Heart left ventricle (tissue), 16 donors: Measurements from ENCODE around the gene GAL3ST2. TPM values are rescaled to one million over a fixed set of nuclear protein-coding genes. Genes with fewer than 3 reads are reported as not detected.

ENCODE experiments used
- ATAC-seq, 4 donors: fragments of 200-7000 bp; cut with Tn5 transposase; one replicate each; pipeline ENCODE4 v1.9.1; 2020 to 2022; ENCODE audit warnings: moderate library complexity in 4 of 4, mild to moderate bottlenecking in 3 of 4, moderate number of reproducible peaks in 1 of 4
- DNase-seq, 5 donors: peaks; one replicate each; pipeline ENCODE4 v3.0.0-alpha.2; 2020
- H3K27ac ChIP-seq, 12 donors: fragments of 200-600 bp; sonication (generic) in 4 of 12; one replicate each; pipeline versions ENCODE4 v1.5.0 to v1.8.0; 2016 to 2022; ENCODE audit warnings: mild to moderate bottlenecking in 2 of 12
- H3K27me3 ChIP-seq, 9 donors: fragments of 200-600 bp; sonication (generic) in 2 of 9; one replicate each; pipeline versions ENCODE4 v1.5.1 to v1.8.0; 2016 to 2022; ENCODE audit warnings: mild to moderate bottlenecking in 3 of 9
- H3K36me3 ChIP-seq, 9 donors: fragments of 200-600 bp; sonication (generic) in 2 of 9; one replicate each; pipeline versions ENCODE4 v1.5.0 to v1.8.0; 2018 to 2022; ENCODE audit warnings: mild to moderate bottlenecking in 2 of 9
- H3K4me1 ChIP-seq, 12 donors: fragments of 200-600 bp; sonication (generic) in 4 of 12; one replicate each; pipeline versions ENCODE4 v1.5.0 to v1.8.0; 2016 to 2022; ENCODE audit warnings: mild to moderate bottlenecking in 3 of 12
- H3K4me3 ChIP-seq, 12 donors: fragments of 200-600 bp; sonication (generic) in 4 of 12; one replicate each; pipeline versions ENCODE4 v1.5.0 to v1.8.0; 2017 to 2022; ENCODE audit warnings: mild to moderate bottlenecking in 9 of 12, moderate library complexity in 4 of 12
- H3K9me3 ChIP-seq, 12 donors: fragments of 200-600 bp; sonication (generic) in 4 of 12; one replicate each; pipeline versions ENCODE4 v1.5.0 to v1.8.0; 2016 to 2022; ENCODE audit warnings: mild to moderate bottlenecking in 1 of 12
- POLR2A ChIP-seq, 2 donors: fragments of 450-650 bp; IDR thresholded peaks; one replicate each; pipeline ENCODE4 v1.6.1; 2017; ENCODE audit warnings: antibody characterized with exemption in 2 of 2, mild to moderate bottlenecking in 2 of 2, moderate library complexity in 2 of 2
- WGBS, 4 donors: extraction: QIAGEN DNeasy Blood & Tissue Kit in 2 of 4; methylation state at CpG; one replicate each; pipeline versions ENCODE4 v1.1.5 to v1.1.7; 2013 to 2018; 5-methylcytosine and 5-hydroxymethylcytosine counted together
- intact Hi-C, 10 donors: fragments of 100-400 bp; cut with DNase I; formaldehyde crosslinking; loops; one replicate each; pipeline versions ENCODE4 v1.11.1 to v1.14.2; 2022
- polyA plus RNA-seq, 2 donors: library from polyadenylated mRNA; stranded (reverse); fragments of 200-250 nt; gene quantifications; one replicate each; pipeline ENCODE4 v1.2.3, GENCODE V29; 2013
- total RNA-seq, 9 donors: library from RNA; depleted of rRNA in 2 of 9; stranded (reverse); fragments of >200 nt in 2 of 9; fragmentation: NEBNext Ultra II Directional in 3 of 9; extraction: Animal tissue kit (Norgen Biotek cat#: 25700) in 3 of 9; gene quantifications; one replicate each; pipeline versions ENCODE4 v1.1.0 to v1.2.4, GENCODE V29; 2016 to 2023
- TF ChIP-seq, protein P1 (sequence below), 12 donors: fragments of 200-600 bp; sonication (generic) in 4 of 12; IDR thresholded peaks; one replicate each; pipeline versions ENCODE4 v1.5.0 to v1.8.0; 2018 to 2022; ENCODE audit warnings: antibody characterized with exemption in 12 of 12, mild to moderate bottlenecking in 5 of 12
- donor health status: ischemic (EF 13 %, LVEDD 7.1; RV severe dilation, severe dysfunction).
- donor health status: healthy with polysubstance abuse.
- donor health status: DM: no; HTN: yes; CAD: no.
- donor health status: DM: no; HTN: no; CAD: no.
- donor health status: ischemic (EF 25% LVEDD 6.9; RV normal size, moderate dysfunction).
- donor health status: ischemic (EF 25% LVEDD 5.7; RV mildly dilated, moderate dysfunction).
- donor health status: healthy.
- donor health status: DM: yes; HTN: yes; CAD: no.
- donor health status: ischemic (EF 35%, LVEDD 5.7; RV mildly dilated, moderate dysfunction).
- donor health status: nonischemic (EF 11% LVEDD 7.7; RV severe dilation, severe dysfunction).
- donor health status: DM: yes; HTN: yes; CAD: no.
- donor health status: PGD.
- donor health status: ischemic (EF 29% LVEDD 5.4; RV normal size, mild dysfunction).
- donor health status: nonischemic (EF 23%, LVEDD 6.1; RV moderate dilation, normal function).

GAL3ST2 gene
- total and polyA plus RNA-seq, 11 donors, result 0.21 to 1.7 TPM; not detected in 9

- Histone ChIP-seq H3K4me1 (peaks cover 0 to 10% (median 0%) of the 10 kb centered on the region in 12 donors), H3K36me3 (peaks cover 0 to 5% (median 0%) of the 10 kb centered on the region in 9 donors), H3K27me3 (peaks cover 0 to 47% (median 14%) of the 10 kb centered on the region in 9 donors), H3K27ac (no peak overlapping the region), H3K9me3 (no peaks in the 10 kb centered on the region), H3K4me3 (no peak overlapping the region)
- TF ChIP-seq, protein P1, sequence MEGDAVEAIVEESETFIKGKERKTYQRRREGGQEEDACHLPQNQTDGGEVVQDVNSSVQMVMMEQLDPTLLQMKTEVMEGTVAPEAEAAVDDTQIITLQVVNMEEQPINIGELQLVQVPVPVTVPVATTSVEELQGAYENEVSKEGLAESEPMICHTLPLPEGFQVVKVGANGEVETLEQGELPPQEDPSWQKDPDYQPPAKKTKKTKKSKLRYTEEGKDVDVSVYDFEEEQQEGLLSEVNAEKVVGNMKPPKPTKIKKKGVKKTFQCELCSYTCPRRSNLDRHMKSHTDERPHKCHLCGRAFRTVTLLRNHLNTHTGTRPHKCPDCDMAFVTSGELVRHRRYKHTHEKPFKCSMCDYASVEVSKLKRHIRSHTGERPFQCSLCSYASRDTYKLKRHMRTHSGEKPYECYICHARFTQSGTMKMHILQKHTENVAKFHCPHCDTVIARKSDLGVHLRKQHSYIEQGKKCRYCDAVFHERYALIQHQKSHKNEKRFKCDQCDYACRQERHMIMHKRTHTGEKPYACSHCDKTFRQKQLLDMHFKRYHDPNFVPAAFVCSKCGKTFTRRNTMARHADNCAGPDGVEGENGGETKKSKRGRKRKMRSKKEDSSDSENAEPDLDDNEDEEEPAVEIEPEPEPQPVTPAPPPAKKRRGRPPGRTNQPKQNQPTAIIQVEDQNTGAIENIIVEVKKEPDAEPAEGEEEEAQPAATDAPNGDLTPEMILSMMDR (IDR thresholded peaks at IDR 0.05), result no peak
- no peak for TF ChIP-seq POLR2A (IDR thresholded peaks at IDR 0.05)
- 66 to 73% (median 70%) methylated on average over 27 to 38 of the region's 38 CpGs for WGBS, 4 donors
- ATAC-seq (peak in 3 of 4 donors; percentile 5 to 32 (median 23)), DNase-seq (no peak)
- intact Hi-C loops, result no loop called here
These were observed 5.1 kb upstream of the GAL3ST2 start for GRCh38 chr2:241771286-241772062.

- H3K4me1 ChIP-seq, result peaks cover 0 to 10% (median 0%) of the 10 kb centered on the region in 12 donors
- H3K27me3 ChIP-seq, result peaks cover 0 to 53% (median 17%) of the 10 kb centered on the region in 9 donors
- no peak for ATAC-seq
- TF ChIP-seq, protein P1 (IDR thresholded peaks at IDR 0.05), result no peak
- no peak for TF ChIP-seq POLR2A (IDR thresholded peaks at IDR 0.05)
- peaks cover 0 to 5% (median 0%) of the 10 kb centered on the region in 9 donors for H3K36me3 ChIP-seq
- intact Hi-C loops, result no loop called here
- H3K4me3 ChIP-seq, result no peak overlapping the region
- DNase-seq, result no peak
- WGBS, 4 donors, result 51 to 64% (median 58%) methylated on average over 9 of the region's 9 CpGs
- H3K9me3 ChIP-seq, result no peaks in the 10 kb centered on the region
- no peak overlapping the region for H3K27ac ChIP-seq
These were observed 4.5 kb upstream of the GAL3ST2 start for GRCh38 chr2:241772063-241772499.

GRCh38 chr2:241773511-241774418, 2.9 kb upstream of the GAL3ST2 start:
- peaks cover 0 to 57% (median 17%) of the 10 kb centered on the region in 9 donors for H3K27me3 ChIP-seq
- TF ChIP-seq POLR2A (IDR thresholded peaks at IDR 0.05), result no peak
- TF ChIP-seq, protein P1 (IDR thresholded peaks at IDR 0.05), result no peak
- ATAC-seq (no peak), DNase-seq (peak in 1 of 5 donors; percentile 62)
- 60 to 76% (median 71%) methylated on average over 12 to 29 of the region's 29 CpGs for WGBS, 4 donors
- no peaks in the 10 kb centered on the region for H3K36me3 ChIP-seq
- no peak overlapping the region for H3K4me3 ChIP-seq
- H3K4me1 ChIP-seq, result peaks cover 0 to 10% (median 0%) of the 10 kb centered on the region in 12 donors
- H3K9me3 ChIP-seq, result no peaks in the 10 kb centered on the region
- intact Hi-C loops, result no loop called here
- no peak overlapping the region for H3K27ac ChIP-seq
